K562 (cell line): ENCODE results near the gene MCCD1. TPM values are rescaled to one million over a fixed set of nuclear protein-coding genes. Genes with fewer than 3 reads are reported as not detected.

Experiments
- DNMT1 ChIP-seq: fragments of 450-650 bp; IDR thresholded peaks from 2 replicates; pipeline ENCODE4 v1.6.1; 2016; ENCODE audit warnings: antibody characterized with exemption, mild to moderate bottlenecking
- EZH2 ChIP-seq: IDR thresholded peaks from 2 replicates; pipeline ENCODE4 v1.6.1; 2012; ENCODE audit warnings: low read depth, mild to moderate bottlenecking, inconsistent platforms, low read length, borderline replicate concordance
- GTF2F1 ChIP-seq: IDR thresholded peaks from 2 replicates; pipeline ENCODE4 v1.6.1; 2011; ENCODE audit warnings: low read depth, low read length, improper control_type of control experiment
- HSF4 ChIP-seq: fragments of 250-450 bp; sonication (Bioruptor Pico); IDR thresholded peaks from 2 replicates; pipeline ENCODE4 v2.1.2; 2022; ENCODE audit warnings: mild to moderate bottlenecking, moderate library complexity, borderline replicate concordance
- KLF6 ChIP-seq: fragments of 250-450 bp; sonication (Bioruptor Pico); IDR thresholded peaks from 2 replicates; pipeline ENCODE4 v1.4.0; 2020; ENCODE audit warnings: mild to moderate bottlenecking, moderate library complexity, borderline replicate concordance
- NFE2 ChIP-seq: IDR thresholded peaks from 2 replicates; pipeline ENCODE4 v1.6.1; 2014; ENCODE audit warnings: antibody characterized with exemption, low read depth
- NFIC ChIP-seq: fragments of 450-650 bp; IDR thresholded peaks from 2 replicates; pipeline ENCODE4 v1.6.1; 2017; ENCODE audit warnings: mild to moderate bottlenecking, inconsistent platforms
- ZNF583 ChIP-seq: fragments of 250-450 bp; sonication (Bioruptor Pico); IDR thresholded peaks from 2 replicates; pipeline ENCODE4 v1.4.0; 2020
- polyA plus RNA-seq, 8 experiments: library from polyadenylated mRNA; depleted of rRNA in 4 of 8; stranded (reverse) in 5 of 8; unstranded in 3 of 8; fragments of >200 nt; fragmentation: Nextera tagmentation in 2 of 8; fragmentation: Illumina TruSeq in 1 of 8; extraction: Ambion mirVana in 2 of 8; extraction: Trizol in 1 of 8; gene quantifications; 2 replicates each; pipeline versions ENCODE4 v1.2.1 to v1.2.3, GENCODE V29; 2011 to 2014; ENCODE audit warnings: inconsistent platforms in 1 of 8, missing spikeins in 1 of 8
- total RNA-seq, 7 experiments: library from RNA; depleted of rRNA in 6 of 7; stranded (reverse); fragments of >200 nt in 6 of 7; fragmentation: Illumina TruSeq in 2 of 7; extraction: Trizol in 2 of 7; gene quantifications; 2 replicates each; pipeline versions ENCODE4 v1.2.1 to v1.2.3, GENCODE V29; 2011 to 2021; ENCODE audit warnings: low replicate concordance in 1 of 7
- TF ChIP-seq, protein P1 (sequence below): fragments of 200-600 bp; sonication (generic); IDR thresholded peaks from one replicate; pipeline ENCODE4 v1.6.1; 2012; ENCODE audit warnings: mild to moderate bottlenecking, low read depth, low read length, inconsistent platforms
- TF ChIP-seq, protein P2 (sequence below): fragments of 450-650 bp; formaldehyde crosslinking; IDR thresholded peaks from 2 replicates; pipeline ENCODE4 v1.4.0; 2020; ENCODE audit warnings: mild to moderate bottlenecking, mixed read lengths
- TF ChIP-seq, protein P3 (sequence below), 3 experiments: fragments of 200-800 bp in 1 of 3; sonication (Bioruptor generic) in 1 of 3; sonication (generic) in 1 of 3; formaldehyde crosslinking in 1 of 3; IDR thresholded peaks; 2 replicates each; pipeline versions ENCODE4 v1.6.1 to v1.8.0; 2016 to 2022; ENCODE audit warnings: mild to moderate bottlenecking in 2 of 3, missing compliant biosample characterization in 2 of 3, missing genetic modification characterization in 2 of 3, missing genetic modification reagents in 1 of 3

The MCCD1 gene
- total and polyA plus RNA-seq, 9 of the 15 experiments (the other 6 are each of a cell fraction or from before 2014, with no cell fraction given) = not detected

DNA sequence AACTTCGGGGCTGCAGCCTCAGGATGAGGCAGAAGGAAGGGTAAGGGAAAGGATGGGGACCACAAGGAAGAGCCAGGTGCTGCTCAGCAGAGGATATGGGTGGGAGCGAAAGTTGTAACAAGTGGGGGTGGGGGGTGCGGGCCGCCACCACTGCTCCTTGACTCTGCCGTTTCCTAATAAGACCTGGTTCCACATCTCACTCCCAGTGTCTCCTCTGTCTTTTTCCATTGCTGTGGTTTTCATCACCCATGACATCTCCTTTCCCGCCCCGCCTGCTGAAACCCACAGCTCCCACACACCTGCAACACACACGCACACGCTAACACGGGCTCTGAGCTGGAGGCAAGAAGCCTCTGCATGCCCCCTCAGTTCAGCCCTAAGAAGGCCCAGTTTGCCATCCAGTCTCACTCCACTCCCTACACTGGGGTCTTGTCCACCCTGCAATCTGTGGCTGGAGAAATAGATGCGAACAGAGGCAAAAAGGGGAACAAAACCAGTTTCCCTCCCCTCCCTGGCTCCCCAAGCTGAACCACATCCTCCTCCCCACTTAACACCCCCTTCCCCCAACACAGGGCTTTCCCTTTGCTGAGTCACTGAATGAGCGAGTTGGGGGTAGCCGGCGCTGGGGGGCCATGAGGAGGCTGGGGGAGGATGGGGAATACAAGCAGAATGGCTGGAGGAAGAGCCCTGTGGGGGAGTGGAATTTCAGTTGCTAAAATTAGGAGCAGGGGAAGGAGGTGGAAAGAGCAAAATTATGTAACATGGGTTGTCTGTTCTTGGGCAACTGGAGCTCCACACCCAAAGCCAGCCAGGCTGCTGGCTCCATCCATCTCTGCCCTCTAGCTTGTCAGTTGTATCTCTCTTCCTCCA, 30.1 kb downstream of the MCCD1 start (continued):
- TF ChIP-seq, protein P1, sequence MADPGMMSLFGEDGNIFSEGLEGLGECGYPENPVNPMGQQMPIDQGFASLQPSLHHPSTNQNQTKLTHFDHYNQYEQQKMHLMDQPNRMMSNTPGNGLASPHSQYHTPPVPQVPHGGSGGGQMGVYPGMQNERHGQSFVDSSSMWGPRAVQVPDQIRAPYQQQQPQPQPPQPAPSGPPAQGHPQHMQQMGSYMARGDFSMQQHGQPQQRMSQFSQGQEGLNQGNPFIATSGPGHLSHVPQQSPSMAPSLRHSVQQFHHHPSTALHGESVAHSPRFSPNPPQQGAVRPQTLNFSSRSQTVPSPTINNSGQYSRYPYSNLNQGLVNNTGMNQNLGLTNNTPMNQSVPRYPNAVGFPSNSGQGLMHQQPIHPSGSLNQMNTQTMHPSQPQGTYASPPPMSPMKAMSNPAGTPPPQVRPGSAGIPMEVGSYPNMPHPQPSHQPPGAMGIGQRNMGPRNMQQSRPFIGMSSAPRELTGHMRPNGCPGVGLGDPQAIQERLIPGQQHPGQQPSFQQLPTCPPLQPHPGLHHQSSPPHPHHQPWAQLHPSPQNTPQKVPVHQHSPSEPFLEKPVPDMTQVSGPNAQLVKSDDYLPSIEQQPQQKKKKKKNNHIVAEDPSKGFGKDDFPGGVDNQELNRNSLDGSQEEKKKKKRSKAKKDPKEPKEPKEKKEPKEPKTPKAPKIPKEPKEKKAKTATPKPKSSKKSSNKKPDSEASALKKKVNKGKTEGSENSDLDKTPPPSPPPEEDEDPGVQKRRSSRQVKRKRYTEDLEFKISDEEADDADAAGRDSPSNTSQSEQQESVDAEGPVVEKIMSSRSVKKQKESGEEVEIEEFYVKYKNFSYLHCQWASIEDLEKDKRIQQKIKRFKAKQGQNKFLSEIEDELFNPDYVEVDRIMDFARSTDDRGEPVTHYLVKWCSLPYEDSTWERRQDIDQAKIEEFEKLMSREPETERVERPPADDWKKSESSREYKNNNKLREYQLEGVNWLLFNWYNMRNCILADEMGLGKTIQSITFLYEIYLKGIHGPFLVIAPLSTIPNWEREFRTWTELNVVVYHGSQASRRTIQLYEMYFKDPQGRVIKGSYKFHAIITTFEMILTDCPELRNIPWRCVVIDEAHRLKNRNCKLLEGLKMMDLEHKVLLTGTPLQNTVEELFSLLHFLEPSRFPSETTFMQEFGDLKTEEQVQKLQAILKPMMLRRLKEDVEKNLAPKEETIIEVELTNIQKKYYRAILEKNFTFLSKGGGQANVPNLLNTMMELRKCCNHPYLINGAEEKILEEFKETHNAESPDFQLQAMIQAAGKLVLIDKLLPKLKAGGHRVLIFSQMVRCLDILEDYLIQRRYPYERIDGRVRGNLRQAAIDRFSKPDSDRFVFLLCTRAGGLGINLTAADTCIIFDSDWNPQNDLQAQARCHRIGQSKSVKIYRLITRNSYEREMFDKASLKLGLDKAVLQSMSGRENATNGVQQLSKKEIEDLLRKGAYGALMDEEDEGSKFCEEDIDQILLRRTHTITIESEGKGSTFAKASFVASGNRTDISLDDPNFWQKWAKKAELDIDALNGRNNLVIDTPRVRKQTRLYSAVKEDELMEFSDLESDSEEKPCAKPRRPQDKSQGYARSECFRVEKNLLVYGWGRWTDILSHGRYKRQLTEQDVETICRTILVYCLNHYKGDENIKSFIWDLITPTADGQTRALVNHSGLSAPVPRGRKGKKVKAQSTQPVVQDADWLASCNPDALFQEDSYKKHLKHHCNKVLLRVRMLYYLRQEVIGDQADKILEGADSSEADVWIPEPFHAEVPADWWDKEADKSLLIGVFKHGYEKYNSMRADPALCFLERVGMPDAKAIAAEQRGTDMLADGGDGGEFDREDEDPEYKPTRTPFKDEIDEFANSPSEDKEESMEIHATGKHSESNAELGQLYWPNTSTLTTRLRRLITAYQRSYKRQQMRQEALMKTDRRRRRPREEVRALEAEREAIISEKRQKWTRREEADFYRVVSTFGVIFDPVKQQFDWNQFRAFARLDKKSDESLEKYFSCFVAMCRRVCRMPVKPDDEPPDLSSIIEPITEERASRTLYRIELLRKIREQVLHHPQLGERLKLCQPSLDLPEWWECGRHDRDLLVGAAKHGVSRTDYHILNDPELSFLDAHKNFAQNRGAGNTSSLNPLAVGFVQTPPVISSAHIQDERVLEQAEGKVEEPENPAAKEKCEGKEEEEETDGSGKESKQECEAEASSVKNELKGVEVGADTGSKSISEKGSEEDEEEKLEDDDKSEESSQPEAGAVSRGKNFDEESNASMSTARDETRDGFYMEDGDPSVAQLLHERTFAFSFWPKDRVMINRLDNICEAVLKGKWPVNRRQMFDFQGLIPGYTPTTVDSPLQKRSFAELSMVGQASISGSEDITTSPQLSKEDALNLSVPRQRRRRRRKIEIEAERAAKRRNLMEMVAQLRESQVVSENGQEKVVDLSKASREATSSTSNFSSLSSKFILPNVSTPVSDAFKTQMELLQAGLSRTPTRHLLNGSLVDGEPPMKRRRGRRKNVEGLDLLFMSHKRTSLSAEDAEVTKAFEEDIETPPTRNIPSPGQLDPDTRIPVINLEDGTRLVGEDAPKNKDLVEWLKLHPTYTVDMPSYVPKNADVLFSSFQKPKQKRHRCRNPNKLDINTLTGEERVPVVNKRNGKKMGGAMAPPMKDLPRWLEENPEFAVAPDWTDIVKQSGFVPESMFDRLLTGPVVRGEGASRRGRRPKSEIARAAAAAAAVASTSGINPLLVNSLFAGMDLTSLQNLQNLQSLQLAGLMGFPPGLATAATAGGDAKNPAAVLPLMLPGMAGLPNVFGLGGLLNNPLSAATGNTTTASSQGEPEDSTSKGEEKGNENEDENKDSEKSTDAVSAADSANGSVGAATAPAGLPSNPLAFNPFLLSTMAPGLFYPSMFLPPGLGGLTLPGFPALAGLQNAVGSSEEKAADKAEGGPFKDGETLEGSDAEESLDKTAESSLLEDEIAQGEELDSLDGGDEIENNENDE = no peak
- 0 out of 2 replicates have a peak, but pooled peaks have one; percentile 47 for TF ChIP-seq HSF4 (CRISPR knock-in tag)
- no peak for TF ChIP-seq GTF2F1
- TF ChIP-seq KLF6 (CRISPR knock-in tag) = no peak
- TF ChIP-seq DNMT1 = no peak
- 0 out of 2 replicates have a peak, but pooled peaks have one; percentile 53 for TF ChIP-seq ZNF583
- TF ChIP-seq EZH2 = no peak
- TF ChIP-seq, protein P2, sequence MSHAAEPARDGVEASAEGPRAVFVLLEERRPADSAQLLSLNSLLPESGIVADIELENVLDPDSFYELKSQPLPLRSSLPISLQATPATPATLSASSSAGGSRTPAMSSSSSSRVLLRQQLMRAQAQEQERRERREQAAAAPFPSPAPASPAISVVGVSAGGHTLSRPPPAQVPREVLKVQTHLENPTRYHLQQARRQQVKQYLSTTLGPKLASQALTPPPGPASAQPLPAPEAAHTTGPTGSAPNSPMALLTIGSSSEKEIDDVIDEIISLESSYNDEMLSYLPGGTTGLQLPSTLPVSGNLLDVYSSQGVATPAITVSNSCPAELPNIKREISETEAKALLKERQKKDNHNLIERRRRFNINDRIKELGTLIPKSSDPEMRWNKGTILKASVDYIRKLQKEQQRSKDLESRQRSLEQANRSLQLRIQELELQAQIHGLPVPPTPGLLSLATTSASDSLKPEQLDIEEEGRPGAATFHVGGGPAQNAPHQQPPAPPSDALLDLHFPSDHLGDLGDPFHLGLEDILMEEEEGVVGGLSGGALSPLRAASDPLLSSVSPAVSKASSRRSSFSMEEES (CRISPR knock-in tag) = no peak
- peak; percentile 97 for TF ChIP-seq NFE2
- TF ChIP-seq NFIC = 0 out of 2 replicates have a peak, but pooled peaks have one; percentile 21
- TF ChIP-seq, protein P3, sequence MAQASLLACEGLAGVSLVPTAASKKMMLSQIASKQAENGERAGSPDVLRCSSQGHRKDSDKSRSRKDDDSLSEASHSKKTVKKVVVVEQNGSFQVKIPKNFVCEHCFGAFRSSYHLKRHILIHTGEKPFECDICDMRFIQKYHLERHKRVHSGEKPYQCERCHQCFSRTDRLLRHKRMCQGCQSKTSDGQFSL (CRISPR knock-in tag; IDR thresholded peaks at IDR 0.05) = peak; percentile 62; the same call in 1 of the 2 replicates
- TF ChIP-seq, protein P3 (tag; IDR thresholded peaks at IDR 0.05) = no peak
